Stimulated activated CD4-positive, alpha-beta T cell treated with anti-CD3 and anti-CD28 coated beads, Interleukin-12 subunit alpha, Interleukin-12 subunit beta, amount 100 ng/mL, for 24 hours (primary cell): Measurements from ENCODE around the gene NYAP1.

Source experiments
- DNase-seq, 2 experiments: peaks; one replicate each; pipeline ENCODE4 v3.0.0-alpha.2; 2020; ENCODE audit warnings: low read depth in 2 of 2

NYAP1 gene

GRCh38 chr7:100457033-100457432 lies 26.7 kb upstream of the NYAP1 start:
- DNase-seq = no peak

GRCh38 chr7:100464210-100464660 lies 19.5 kb upstream of the NYAP1 start, which contains the start of gene SPACDR:
Gene SPACDR (minus strand): TSS chr7:100464260. CDS start chr7:100464025, 235 bp downstream.
- no peak for DNase-seq

DNA sequence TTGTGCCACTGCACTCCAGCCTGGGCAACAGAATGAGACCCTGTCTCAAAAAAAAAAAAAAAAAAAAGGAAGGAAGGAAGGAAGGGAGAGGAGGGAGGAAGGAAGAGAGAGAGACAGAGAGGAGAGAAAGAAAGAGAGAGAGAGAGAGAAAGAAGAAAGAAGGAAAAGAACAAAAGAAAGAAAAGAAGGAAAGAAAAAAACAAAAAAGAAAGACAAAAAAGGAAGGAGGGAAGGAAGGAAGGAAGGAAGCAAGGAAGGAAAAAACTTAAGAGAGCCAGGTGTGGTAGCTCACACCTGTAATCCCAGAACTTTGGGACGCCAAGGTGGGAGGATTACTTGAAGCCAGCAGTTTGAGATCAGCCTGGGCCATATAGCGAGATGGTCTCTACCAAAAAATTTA lies 18.9 kb upstream of the NYAP1 start:
- DNase-seq = no peak

GRCh38 chr7:100465299-100465698 lies 18.4 kb upstream of the NYAP1 start:
- no peak for DNase-seq

DNA sequence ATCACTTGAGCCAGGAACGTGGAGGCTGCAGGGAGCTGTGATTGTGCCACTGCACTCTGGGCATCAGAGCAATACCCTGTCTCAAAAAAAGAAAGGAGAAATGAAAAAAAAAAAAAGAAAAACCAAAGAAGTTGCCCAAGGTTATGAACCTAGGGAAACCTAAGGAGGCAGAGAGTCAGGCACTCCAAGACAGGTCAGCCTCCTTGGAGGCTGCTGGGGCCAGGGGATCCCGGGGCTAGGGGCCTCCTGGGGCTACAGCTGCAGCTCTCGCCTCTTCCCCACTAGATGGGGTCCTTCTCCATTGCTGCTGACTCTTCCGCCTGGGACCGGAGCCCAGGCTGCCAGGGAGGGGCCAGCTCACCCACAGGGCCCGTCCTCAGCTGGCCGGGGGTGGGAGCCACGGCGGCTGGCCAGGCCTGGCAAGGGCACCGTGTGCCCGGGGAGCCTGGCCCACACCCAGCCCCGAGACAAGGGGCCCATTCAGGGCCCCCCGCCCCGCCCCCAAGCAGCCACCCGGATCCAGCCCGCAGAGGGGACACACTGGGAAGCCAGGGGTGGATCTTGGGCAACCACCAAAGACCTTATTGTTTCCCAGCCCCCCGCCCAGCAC lies 17.9 kb upstream of the NYAP1 start:
- no peak for DNase-seq

- DNase-seq = no peak
Measured at GRCh38 chr7:100466653-100467605, 16.8 kb upstream of the NYAP1 start.

- DNase-seq = no peak
Measured at GRCh38 chr7:100467638-100468373, 15.9 kb upstream of the NYAP1 start.

DNA sequence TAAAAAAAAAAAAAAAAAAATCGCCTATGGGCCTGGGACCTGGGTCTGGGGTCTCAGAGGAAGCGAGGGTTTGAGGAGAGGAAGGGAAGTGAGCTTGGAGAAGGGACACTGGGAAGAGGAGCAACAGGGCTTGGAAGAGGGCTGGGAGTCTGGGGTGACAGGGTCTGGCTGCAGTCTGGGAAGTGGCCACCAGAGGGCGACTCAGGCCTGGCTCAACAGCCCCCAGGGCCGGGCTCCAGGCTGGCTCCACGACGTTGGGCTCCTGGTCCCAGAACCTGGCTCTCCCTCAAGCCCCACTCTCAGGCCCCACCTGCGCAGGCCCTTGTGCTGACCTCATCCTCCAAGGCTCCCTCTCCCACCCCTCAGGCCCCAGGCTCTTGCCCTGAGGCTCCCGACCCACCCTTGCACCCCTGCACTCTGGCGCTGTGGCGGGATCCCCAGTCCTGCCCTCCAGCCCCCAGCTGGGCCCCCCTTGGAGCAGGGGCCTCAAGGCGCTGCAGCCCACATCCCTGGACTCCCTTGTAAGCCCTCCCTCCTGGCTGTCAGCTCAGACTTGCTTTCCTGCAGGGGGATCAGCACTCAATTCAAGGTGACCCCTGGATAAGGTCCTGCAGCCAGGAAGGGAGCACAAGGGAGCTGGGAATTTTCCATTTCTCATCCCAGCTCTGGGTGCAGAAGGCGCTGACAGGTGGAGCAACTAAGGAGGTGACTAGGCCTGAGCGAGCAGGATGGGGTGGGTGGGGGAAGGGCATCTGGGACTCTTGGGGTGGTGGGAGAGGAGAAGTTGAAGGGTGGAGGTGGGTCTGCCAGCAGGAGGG lies 14.3 kb upstream of the NYAP1 start:
- DNase-seq = peak; percentile 70 to 84

DNA sequence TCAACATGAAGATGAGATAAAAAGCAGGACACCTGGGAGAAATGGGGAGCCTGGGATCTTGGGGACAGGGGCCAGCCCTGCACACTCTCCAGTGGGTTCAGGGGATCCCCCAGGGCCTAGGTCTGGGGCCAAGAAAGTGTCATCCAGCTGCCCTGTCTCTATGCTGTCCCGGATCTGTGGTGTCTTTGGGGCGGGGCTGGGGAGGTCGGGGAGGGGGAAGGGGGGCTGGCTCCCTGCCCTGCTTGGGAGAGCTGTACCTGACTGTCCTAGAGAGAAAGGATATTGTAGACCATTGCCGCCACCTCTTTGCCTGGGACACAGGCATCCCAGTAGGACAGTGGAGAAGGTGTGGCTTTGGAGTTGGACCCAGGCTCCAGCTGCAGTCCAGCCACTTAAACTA lies 12.7 kb upstream of the NYAP1 start:
- DNase-seq = no peak

DNA sequence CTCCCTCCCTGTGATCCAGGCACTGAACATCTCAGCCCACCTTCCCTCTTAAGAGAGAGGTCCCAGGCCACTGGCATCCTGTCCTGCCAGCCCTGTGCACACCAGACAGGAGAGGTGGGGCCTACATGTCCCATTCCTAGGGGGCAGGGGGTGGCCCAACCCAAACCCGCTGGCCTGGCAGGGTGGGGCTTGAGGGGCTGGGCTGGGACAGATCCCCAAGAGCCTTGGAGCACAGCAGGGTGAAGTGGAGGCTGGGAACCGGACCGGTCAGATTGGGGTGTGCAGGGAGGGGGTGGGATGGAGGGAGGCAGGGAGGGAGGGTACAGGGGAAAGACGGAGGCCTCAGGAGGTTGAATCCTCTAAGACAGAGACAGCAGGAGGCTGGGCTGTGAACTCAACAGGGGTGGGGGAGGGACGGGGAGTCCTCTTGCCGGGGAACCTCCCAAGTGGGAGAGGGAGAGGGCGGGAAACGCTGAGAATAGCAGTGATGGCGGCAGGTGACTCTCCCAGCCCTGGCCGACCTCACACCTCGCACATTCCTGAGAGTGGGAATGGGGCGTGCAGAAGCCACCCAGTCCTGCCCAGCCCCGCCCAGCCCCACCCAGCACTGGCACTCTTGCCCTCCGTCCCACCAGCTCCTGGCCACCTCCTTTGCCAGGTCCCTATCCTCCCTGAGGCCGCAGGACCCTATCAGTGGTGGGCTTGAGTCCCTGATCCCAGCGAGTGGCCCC lies 11.4 kb upstream of the NYAP1 start:
- DNase-seq = no peak

GRCh38 chr7:100472854-100473499 lies 10.8 kb upstream of the NYAP1 start:
- no peak for DNase-seq

DNA sequence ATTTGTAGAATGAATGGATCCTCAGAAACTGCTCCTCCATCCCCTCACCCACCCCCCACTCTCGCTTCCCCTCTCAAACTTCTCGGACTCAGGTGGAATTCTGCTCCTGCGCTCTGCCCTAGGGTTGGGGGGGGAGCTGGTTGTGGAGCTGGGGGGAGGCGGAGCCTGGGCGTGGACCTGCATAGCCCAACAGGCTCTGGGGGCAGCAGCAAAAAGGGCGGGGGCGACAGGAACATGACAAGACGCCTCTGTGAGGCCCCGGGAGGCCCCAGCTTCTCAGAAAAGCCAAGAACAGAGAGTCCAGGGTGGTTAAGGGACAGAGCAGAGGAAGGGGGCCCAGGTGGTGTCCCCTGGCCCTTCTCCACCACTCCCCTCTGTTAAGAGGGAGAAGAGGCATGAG lies 8.2 kb upstream of the NYAP1 start:
- no peak for DNase-seq

GRCh38 chr7:100476101-100476780 lies 7.5 kb upstream of the NYAP1 start:
- DNase-seq = no peak

- DNase-seq = peak in 1 of 2 experiments; percentile 34
Measured at GRCh38 chr7:100476903-100477870, 6.5 kb upstream of the NYAP1 start.

- no peak for DNase-seq
Measured at GRCh38 chr7:100477871-100478267, 5.9 kb upstream of the NYAP1 start.

- DNase-seq = peak; percentile 74 to 87
Measured at GRCh38 chr7:100478958-100479660, 4.6 kb upstream of the NYAP1 start, which contains the start of gene TSC22D4. Gene TSC22D4 (minus strand): TSS chr7:100479214. CDS start chr7:100478038, 1,176 bp downstream.

GRCh38 chr7:100481466-100481865 lies 2.3 kb upstream of the NYAP1 start:
- DNase-seq = no peak

DNA sequence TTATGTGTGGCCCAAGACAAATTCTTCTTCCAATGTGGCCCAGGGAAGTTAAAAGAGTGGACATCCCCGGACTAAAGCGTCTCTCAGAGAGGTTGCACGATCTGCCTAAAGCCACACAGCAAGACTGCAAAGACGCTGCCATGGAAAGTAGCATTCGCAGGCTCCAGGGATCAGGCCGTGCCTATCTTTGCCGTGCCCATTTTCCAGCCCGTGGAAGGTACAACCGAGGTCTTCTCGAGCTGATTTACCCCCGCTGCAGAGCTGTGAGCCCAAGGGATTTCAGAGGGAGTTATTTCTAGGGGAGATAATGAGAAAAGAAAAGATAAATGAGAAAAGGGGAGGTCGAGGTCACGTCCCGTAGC lies 1.0 kb upstream of the NYAP1 start:
- DNase-seq = no peak
